ENCODE data around the gene ZBTB17.

ZBTB17 gene

DNA sequence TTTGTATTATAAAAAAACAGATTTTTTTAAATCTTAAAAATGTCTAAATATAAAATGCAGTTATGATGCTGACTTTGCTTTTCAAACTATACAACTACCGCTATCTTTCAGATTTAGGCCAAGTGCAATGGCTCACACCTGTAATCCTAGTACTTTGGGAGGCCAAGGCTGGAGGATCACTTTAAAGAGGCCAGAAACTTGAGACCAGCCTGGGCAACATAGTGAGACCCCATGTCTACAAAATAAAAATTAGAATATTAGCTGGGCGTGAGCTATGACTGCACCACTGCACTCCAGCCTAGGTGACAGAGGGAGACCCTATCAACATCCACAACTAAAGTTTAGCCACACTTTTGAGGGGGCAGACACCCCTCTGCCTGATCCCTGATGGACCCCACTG, 20.3 kb downstream of the ZBTB17 start:
- TF ChIP-seq, protein P1, sequence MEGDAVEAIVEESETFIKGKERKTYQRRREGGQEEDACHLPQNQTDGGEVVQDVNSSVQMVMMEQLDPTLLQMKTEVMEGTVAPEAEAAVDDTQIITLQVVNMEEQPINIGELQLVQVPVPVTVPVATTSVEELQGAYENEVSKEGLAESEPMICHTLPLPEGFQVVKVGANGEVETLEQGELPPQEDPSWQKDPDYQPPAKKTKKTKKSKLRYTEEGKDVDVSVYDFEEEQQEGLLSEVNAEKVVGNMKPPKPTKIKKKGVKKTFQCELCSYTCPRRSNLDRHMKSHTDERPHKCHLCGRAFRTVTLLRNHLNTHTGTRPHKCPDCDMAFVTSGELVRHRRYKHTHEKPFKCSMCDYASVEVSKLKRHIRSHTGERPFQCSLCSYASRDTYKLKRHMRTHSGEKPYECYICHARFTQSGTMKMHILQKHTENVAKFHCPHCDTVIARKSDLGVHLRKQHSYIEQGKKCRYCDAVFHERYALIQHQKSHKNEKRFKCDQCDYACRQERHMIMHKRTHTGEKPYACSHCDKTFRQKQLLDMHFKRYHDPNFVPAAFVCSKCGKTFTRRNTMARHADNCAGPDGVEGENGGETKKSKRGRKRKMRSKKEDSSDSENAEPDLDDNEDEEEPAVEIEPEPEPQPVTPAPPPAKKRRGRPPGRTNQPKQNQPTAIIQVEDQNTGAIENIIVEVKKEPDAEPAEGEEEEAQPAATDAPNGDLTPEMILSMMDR (IDR thresholded peaks at IDR 0.05; ENCODE audit: insufficient read depth, low read depth, low read length, missing control alignments) = no peak
- H3K4me3 ChIP-seq (ENCODE audit: low read length) = no peak overlapping the region
- no peak for DNase-seq (ENCODE audit: low read depth)

DNA sequence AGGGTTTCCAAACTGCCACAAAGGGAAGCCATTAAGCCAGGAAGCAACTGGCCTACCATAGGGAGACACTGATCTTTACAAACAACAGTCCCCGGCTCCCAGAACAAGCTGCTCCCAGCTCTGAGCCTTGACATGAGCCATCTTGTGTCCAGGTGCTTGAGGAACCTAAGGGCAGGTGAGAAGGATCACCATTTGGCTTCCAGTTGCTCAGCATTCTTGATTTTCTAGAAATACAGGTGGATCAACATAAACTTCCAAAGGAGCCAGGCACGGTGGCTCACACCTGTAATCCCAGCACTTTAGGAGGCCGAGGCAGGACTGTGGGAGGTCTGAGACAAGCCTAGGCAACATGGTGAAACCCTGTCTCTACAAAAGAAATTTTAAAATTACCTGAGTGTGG, 21.6 kb downstream of the ZBTB17 start:
- TF ChIP-seq, protein P1 (IDR thresholded peaks at IDR 0.05; ENCODE audit: insufficient read depth, low read depth, low read length, missing control alignments) = no peak
- DNase-seq (ENCODE audit: low read depth) = peak; percentile 74

DNA sequence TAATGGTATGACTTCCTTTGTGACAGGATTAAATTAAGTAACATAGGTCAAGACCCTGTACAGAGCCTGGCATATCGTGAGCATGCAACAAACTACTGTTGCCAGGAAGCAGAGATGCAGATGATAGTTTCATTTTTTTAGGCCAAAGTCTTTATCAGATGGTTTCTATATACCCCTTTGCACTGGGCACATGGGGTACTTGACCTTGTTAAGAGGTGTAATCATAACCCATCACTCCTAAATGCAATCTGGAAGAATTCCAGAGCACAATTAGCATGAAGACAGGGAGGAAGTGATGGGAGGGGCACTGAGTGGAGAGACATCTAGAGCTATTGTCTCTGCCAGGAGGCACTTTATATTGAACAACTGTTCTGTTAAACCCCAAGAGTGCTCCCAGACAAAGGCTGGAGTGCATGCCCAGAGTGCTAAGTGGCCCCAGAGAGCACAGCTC, 22.1 kb downstream of the ZBTB17 start:
- no peak overlapping the region for H3K4me3 ChIP-seq (ENCODE audit: low read length)
- TF ChIP-seq, protein P1 (IDR thresholded peaks at IDR 0.05; ENCODE audit: insufficient read depth, low read depth, low read length, missing control alignments) = no peak
- no peak for DNase-seq (ENCODE audit: low read depth)

More for the DNA sequence above, 21.6 kb downstream of the ZBTB17 start:
- no peak overlapping the region for H3K4me3 ChIP-seq (ENCODE audit: low read length)

DNA sequence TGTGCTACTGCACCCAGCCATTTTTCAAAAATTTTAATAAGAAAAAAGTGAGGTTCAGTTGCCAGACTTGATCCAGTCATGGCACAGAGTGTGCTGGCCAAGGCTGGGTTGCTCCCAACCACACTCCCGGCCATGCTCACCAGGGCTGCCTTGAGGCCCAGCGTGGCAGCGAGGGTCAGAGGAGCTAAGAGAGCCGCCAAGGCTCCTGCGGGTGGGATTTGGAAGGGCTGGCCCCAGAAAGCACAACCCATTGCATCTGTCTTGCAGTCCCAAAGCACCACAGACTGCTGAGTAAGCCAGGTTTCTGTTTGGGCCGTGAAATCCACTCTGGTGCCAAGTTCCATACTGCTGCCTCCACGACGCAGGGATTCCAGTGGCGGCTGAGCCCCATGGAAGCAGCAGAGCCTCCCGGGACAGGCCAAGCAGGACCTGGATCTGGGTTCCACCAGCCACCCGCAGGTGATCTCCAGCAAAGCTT, 22.6 kb downstream of the ZBTB17 start:
- TF ChIP-seq, protein P1 (IDR thresholded peaks at IDR 0.05; ENCODE audit: insufficient read depth, low read depth, low read length, missing control alignments) = no peak
- DNase-seq (ENCODE audit: low read depth) = peak; percentile 46
- no peak overlapping the region for H3K4me3 ChIP-seq (ENCODE audit: low read length)

DNA sequence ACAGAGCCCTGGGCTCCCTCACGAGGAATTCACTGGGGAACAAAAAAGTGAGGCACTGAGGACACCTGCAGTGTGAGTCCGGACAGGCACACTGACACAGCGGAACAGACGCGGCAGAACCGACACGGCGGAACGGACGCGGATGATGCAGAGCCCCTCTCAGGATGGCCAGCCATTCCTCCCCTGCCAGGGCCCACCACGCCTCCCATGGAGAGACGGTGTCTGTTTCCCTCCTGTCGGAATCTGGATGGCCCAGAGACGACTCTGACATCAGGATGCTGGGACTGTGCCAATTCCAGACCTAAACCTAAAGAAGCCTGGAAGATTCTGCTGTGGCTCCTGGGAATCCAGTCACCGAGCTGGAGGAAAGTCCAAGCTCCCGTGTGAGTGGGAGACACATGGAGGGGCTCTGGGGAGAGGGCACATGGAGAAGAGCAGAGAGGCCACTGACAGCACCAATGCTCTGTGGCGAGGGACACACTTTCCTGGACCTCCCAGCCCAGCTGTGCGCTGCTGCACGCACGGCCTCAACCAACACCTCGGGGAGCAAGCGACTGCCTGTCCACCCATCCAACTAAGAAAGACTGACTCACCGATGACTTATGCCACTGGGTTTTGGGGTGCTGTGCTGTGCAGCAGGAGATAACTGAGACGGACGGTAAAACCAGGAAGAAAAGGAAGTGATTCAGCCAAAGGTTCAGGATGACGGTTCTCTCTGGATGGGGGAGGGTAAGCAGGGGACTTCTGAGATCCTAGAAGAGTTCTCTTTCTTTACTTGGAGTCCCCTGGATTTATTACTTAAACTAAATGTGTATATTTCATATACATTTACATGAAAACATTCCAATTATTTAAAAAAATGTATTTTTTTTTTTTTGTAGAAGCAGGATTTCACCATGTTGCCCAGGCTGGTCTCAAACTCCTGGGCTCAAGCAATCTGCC, 23.3 kb downstream of the ZBTB17 start:
- TF ChIP-seq, protein P1 (IDR thresholded peaks at IDR 0.05; ENCODE audit: insufficient read depth, low read depth, low read length, missing control alignments) = no peak
- peak; percentile 99 for DNase-seq (ENCODE audit: low read depth)
- H3K4me3 ChIP-seq (ENCODE audit: low read length) = no peak overlapping the region

DNA sequence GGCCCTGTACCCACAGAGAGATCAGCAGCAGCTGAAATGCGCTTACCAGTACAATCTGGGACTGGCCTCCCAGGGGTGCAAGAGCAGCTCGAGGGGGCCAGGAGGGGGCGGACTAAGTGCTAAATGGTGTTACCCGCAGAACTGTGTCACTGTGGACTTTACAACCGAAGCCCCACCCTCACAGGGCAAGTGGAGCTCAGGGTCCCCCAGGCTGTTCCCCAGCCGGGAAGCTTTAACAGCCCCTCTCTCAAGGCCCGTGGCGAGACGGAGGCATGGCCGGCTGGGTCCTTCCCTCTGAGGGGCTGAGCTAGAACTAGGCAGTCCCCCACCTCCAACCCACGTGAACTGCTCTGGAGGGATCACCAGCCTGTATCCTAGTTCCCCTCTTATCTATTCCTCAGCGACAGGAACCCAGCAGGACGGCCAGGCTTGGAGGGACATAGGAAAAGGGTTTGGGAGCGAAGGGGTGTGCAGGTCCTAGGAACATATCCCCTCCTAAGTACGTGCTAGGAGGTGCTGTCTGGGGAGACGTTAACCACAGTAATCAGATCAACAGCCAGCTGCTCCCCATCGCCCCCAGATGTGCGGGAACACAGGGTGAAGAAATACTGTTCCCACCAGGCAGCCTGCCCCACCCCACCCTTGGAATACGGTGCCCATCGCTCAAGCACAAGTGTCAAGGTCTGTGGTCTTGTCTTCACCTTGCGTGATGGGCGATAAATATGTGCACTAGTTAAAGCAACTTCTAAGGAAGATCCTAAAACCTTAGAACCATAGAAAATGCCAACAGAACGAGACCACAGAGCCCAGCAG, 24.4 kb downstream of the ZBTB17 start:
- TF ChIP-seq, protein P1 (IDR thresholded peaks at IDR 0.05; ENCODE audit: insufficient read depth, low read depth, low read length, missing control alignments) = no peak
- no peak for DNase-seq (ENCODE audit: low read depth)
- no peak overlapping the region for H3K4me3 ChIP-seq (ENCODE audit: low read length)
